ENCODE results near the gene ANKRD40CL.
"Not testable (repeated sequence)": the region's sequence is repeated elsewhere in the genome, so short reads cannot be mapped to it uniquely, and the experiment has no call there.

Gene ANKRD40CL

DNA sequence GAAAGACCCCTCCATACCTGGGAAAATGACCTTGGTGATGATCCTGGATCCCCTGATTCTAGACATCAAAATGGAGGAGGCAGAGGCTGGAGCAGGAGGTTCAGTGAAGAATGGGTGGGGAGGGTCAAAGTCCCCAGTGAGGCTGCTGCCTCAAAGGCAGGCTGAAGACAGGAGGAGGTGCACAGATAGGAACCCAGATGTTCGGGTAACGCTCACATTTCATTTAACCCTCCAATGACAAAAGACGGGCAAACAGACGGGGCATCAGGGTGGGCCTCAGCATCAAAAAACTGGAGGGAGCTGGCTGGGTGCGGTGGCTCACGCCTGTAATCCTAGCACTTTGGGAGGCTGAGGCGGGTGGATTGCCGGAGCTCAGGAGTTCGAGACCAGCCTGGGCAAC lies at the start of gene ANKRD40CL:
Gene ANKRD40CL (minus strand): TSS at position 73 of the 400 bp plus-strand sequence. CDS start 605 bp downstream, outside the sequence.
- DNase-seq, result no peak

GRCh38 chr17:50816271-50816670 lies 49.0 kb upstream of the ANKRD40CL start:
- DNase-seq, result no peak

- no peak for DNase-seq
Observed at GRCh38 chr17:50815400-50815799, 48.1 kb upstream of the ANKRD40CL start.

DNA sequence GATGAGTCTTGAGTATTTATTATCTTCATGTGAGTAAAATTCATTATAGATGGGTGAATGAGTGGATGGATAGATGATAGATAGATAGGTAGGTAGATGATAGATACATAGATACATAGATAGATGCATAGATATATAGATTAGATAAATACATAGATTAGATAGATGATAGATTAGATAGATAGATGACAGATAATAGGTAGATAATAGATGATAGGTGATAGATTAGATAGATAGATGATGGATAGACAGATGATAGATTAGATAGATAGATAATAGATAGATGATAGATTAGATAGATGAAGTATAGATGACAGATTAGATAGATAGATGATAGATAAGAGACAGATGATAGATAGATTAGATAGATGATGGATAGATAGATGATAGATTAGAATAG lies 46.3 kb upstream of the ANKRD40CL start:
- no peak for DNase-seq

GRCh38 chr17:50808888-50809287 lies 41.6 kb upstream of the ANKRD40CL start:
- DNase-seq, result no peak

- DNase-seq, result no peak
Observed at GRCh38 chr17:50808413-50808812, 41.1 kb upstream of the ANKRD40CL start.

- DNase-seq, result no peak
Observed at GRCh38 chr17:50807675-50808074, 40.4 kb upstream of the ANKRD40CL start.

GRCh38 chr17:50807009-50807408 lies 39.7 kb upstream of the ANKRD40CL start:
- no peak for DNase-seq

- no peak for DNase-seq
Observed at GRCh38 chr17:50806141-50806643, 38.9 kb upstream of the ANKRD40CL start.

- DNase-seq, result no peak
Observed at GRCh38 chr17:50805486-50805885, 38.2 kb upstream of the ANKRD40CL start.

DNA sequence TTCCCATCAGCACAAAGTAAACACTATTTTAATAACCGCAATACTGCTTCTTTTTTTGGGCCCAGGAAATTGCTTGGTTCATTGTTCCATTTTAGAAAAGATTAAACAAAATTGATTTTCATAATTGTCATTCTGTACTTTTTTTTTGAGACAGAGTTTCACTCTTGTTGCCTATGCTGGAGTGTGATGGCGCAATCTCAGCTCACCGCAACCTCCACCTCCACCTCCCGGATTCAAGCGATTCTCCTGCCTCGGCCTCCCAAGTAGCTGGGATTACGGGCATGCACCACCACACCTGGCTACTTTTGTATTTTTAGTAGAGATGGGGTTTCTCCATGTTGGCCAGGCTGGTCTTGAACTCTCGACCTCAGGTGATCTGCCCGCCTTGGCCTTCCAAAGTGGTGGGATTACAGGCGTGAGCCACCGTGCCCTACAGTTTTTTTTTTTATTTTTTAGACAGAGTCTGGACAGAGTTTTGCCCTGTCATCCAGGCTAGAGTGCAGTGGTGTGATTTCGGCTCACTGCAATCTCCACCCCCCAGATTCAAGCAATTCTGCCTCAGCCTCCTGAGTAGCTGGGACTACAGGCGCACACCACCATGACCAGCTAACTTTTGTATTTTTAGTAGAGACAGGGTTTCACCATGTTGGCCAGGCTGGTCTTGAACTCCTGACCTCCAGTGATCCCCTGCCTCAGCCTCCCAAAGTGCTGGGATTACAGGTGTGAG lies 37.6 kb upstream of the ANKRD40CL start:
- DNase-seq, result not testable (repeated sequence)

DNA sequence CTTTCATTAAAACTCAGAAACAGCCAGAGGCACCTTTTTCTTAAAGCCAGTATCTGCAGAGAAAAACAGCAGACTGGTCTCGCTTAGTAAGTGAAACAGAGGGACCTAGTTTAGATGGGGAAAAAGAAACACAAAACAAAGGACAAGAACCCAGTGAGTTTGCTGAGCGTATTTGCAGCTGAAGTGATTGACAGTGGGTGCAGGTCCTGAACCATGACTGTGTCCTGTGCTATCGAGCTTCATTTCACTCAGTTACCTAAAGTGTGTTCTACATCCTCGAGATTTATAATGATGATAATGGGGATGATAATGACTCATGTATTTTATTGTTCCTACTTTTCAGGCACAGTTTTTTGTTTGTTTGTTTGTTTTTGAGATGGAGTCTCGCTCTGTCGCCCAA lies 36.4 kb upstream of the ANKRD40CL start:
- DNase-seq, result no peak

GRCh38 chr17:50802609-50803571 lies 35.6 kb upstream of the ANKRD40CL start:
- DNase-seq, result no peak

DNA sequence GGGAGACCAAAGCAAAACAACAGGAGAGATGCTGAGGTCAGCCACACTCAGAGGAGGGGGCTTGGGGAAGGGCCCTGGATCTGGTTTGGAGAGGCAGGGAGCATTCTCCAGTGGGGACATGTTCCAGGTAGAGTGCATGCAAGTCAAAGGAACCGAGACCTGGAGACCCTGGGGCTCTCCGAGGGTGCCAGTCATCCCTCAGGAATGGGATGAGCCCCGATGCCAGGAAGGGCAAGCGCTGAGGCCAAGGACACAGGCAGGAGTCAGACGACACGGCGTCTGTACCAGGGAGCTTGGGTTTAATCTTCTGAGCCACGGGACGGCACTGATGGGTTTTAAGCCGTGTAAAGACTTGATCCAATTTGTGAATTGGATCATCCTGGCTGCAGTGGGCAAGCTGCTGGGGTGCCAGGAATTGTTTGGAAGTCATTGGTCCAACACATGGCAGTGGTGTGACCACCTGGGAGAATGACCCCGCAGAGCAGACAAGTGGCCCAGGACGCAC lies 32.9 kb upstream of the ANKRD40CL start:
- DNase-seq, result no peak

DNA sequence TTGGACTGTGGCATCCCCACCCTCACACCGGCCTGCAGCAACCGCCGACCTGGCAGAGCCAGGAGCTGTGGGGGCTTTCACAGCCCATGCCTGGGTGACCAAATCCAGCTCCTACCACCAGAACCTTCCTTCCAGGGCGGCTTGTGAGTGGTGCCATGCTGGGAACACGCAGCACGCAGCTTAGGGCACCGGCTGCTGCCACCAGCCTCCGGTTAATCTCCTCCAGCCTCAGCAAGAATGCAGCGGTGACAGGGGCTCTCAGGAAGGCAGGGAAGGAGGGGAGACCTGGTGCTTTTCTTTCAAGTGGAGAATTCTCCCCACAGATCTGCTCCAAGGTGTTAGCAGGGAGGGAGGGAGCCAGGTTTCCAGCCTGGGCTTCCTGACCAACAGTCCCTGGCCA lies 32.3 kb upstream of the ANKRD40CL start:
- no peak for DNase-seq

DNA sequence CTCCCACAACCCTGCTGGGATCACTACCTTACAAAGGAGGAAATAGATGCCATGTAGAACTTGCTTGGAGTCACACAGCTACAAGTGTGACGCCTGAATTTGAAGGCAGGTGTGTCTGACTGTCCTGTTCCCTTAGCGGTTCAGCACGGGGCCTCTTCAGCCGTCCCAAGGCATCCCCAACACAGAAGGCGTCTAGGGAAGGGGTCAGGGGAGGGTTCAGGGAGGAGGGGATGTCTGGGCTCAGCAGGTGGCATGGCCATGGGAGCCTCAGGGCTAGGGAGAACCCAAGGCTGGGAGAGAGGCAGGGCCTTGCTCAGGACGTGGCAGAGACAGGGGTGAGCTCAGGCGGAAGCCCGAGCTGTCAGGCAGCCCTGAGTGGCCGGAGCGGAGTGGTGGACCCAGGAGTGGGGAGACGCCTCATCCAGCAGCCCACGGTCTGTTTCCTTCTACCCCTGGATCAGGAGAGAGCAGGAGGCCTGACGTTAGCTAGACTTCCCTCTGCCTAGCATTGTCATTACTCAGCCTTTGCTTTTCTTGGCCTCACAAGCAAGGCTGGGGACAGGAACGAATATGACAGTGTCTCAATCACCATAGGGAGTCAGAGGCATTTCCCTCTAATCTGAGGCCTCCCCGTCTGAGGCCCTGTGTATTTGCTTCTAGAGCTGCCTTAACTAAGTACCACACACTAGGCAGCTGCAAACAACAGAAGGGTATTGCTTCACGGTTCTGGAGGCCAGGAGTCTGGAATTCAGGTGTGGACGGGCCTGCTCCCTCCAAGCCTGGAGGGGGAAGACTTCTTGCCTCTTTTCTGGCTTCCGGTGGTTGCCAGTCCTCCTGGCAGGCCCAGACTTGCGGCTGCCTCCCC lies 31.3 kb upstream of the ANKRD40CL start:
- DNase-seq, result no peak

GRCh38 chr17:50797135-50797810 lies 30.0 kb upstream of the ANKRD40CL start:
- no peak for DNase-seq

- no peak for DNase-seq
Observed at GRCh38 chr17:50794361-50794760, 27.0 kb upstream of the ANKRD40CL start.

DNA sequence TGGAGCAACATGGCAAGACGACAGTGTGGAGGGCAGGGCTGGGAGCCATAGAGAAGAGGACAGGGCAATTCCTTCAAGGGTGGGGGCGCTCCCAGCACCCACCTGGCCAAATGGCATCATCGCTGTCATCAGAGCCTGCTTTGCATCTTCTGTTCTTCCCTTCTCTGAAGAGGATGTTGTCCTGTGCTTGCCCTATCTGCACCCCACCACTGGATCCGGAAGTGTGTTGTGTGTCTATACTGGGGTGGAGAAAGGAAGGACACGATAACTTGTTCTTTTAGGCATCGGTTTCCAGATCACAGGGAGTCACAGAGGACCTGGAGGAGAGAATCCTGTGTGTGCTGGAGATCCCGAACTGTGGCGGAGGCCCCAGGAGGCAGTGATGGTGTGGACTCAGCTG lies 25.7 kb upstream of the ANKRD40CL start:
- DNase-seq, result no peak

DNA sequence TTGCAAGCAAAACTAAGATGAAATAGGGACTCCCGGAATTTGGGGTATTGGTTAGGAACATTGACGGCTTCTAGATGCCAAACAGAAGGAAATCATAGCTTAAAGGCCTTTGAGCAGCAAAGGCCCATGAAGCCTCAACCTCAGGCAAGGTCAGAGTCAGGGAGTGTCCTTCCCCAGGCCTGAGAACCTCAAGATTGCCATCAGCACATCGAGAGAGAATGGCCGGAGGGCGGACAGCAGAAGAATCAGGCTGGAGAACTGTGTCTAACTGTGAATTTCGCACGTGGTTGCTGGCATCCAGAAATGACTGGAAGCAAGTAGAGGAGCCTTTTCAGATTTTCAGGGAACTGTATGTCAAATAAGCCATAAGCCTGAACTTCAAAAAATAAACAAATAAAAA lies 24.8 kb upstream of the ANKRD40CL start:
- DNase-seq, result no peak

- no peak for DNase-seq
Observed at GRCh38 chr17:50790618-50791017, 23.3 kb upstream of the ANKRD40CL start.

DNA sequence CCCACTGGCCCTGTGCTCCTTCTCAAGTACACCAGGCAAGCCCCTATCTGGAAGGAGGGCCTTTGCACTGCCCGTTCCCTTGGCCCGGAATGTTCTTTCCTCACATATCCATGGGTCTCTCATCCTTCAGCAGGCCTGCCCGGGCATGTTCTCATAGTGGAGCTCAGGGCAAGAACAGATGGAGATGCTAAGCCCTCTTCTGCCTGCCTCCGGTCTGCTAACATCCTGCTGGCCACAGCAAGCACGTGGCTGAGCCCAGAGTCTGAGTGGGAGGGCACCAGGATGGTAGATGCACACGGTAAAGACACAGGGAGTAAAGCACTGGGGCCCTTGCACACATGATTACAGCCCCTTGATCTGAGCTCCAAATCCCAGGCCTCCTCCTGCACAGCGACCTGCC lies 19.8 kb upstream of the ANKRD40CL start:
- DNase-seq, result no peak
